ENCODE measurements around the gene DLGAP1. TPM values are rescaled to one million over a fixed set of nuclear protein-coding genes. Genes with fewer than 3 reads are reported as not detected.
"Not testable (repeated sequence)": the region's sequence is repeated elsewhere in the genome, so short reads cannot be mapped to it uniquely, and the experiment has no call there.

The DLGAP1 gene
- total RNA-seq, 1 experiment from 2014 or later = 2.9 TPM

GRCh38 chr18:3593904-3594759 lies 861.0 kb downstream of the DLGAP1 start:
- peak; percentile 88 for DNase-seq (ENCODE audit: low read depth)

- DNase-seq (ENCODE audit: low read depth) = peak; percentile 69
Observed at GRCh38 chr18:3593381-3593903, 861.7 kb downstream of the DLGAP1 start.

GRCh38 chr18:3592864-3593263 lies 862.2 kb downstream of the DLGAP1 start:
- DNase-seq (ENCODE audit: low read depth) = no peak

- DNase-seq (ENCODE audit: low read depth) = no peak
Observed at GRCh38 chr18:3590096-3590630, 864.9 kb downstream of the DLGAP1 start.

- peak; percentile 61 for DNase-seq (ENCODE audit: low read depth)
Observed at GRCh38 chr18:3585656-3586509, 869.2 kb downstream of the DLGAP1 start.

- no peak for DNase-seq (ENCODE audit: low read depth)
Observed at GRCh38 chr18:3584897-3585460, 870.1 kb downstream of the DLGAP1 start.

GRCh38 chr18:3584266-3584861 lies 870.7 kb downstream of the DLGAP1 start:
- DNase-seq (ENCODE audit: low read depth) = no peak

- DNase-seq (ENCODE audit: low read depth) = no peak
Observed at GRCh38 chr18:3583873-3584247, 871.2 kb downstream of the DLGAP1 start.

GRCh38 chr18:3583106-3583872 lies 871.8 kb downstream of the DLGAP1 start:
- DNase-seq (ENCODE audit: low read depth) = not testable (repeated sequence)

- DNase-seq (ENCODE audit: low read depth) = no peak
Observed at GRCh38 chr18:3581890-3582289, 873.2 kb downstream of the DLGAP1 start.

GRCh38 chr18:3580523-3581025 lies 874.5 kb downstream of the DLGAP1 start:
- DNase-seq (ENCODE audit: low read depth) = not testable (repeated sequence)

- DNase-seq (ENCODE audit: low read depth) = peak; percentile 25
Observed at GRCh38 chr18:3579701-3580100, 875.4 kb downstream of the DLGAP1 start.

GRCh38 chr18:3578621-3579020 lies 876.5 kb downstream of the DLGAP1 start:
- no peak for DNase-seq (ENCODE audit: low read depth)

GRCh38 chr18:3577281-3577855 lies 877.7 kb downstream of the DLGAP1 start:
- no peak for DNase-seq (ENCODE audit: low read depth)

- DNase-seq (ENCODE audit: low read depth) = no peak
Observed at GRCh38 chr18:3572761-3573160, 882.3 kb downstream of the DLGAP1 start.

GRCh38 chr18:3566851-3567250 lies 888.3 kb downstream of the DLGAP1 start:
- DNase-seq (ENCODE audit: low read depth) = no peak

GRCh38 chr18:3560755-3561154 lies 894.4 kb downstream of the DLGAP1 start:
- DNase-seq (ENCODE audit: low read depth) = no peak

- no peak for DNase-seq (ENCODE audit: low read depth)
Observed at GRCh38 chr18:3554811-3555427, 900.2 kb downstream of the DLGAP1 start.

GRCh38 chr18:3554091-3554601 lies 901.0 kb downstream of the DLGAP1 start:
- DNase-seq (ENCODE audit: low read depth) = no peak
